ENCODE data around the gene F2RL3. TPM values are rescaled to one million over a fixed set of nuclear protein-coding genes. Genes with fewer than 3 reads are reported as not detected.

The F2RL3 gene
- total and polyA plus RNA-seq, 9 of the 15 experiments (the other 6 are each of a cell fraction or from before 2014, with no cell fraction given), result 1.4 to 27.6 (median 11.9) TPM

DNA sequence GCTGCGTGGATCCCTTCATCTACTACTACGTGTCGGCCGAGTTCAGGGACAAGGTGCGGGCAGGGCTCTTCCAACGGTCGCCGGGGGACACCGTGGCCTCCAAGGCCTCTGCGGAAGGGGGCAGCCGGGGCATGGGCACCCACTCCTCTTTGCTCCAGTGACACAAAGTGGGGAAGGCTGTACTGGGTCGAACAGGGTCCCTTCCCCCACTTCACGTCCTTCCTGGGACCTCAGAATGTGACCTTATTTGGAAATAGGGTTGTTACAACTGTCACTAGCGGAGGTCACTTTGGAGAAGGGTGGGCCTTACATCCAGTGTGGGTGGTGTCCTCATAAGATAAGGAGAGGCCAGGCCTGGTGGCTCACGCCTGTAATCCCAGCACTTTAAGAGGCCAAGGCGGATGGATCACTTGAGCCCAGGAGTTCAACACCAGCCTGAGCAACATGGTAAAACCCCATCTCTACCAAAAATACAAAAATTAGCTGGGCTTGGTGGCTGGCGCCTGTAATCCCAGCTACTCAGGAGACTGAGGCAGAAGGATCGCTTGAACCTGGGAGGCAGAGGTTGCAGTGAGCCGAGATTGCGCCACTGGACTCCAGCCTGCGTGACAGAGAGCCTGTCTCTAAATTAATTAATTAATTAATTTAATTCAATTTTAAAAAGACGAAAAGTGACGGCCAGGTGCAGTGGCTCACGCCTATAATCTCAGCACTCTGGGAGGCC is 1.8 kb downstream of the F2RL3 start (continued):
- TF ChIP-seq ZKSCAN8 (CRISPR knock-in tag; IDR thresholded peaks at IDR 0.05), result peak; percentile 88; the same call in 1 of the 2 replicates
- TF ChIP-seq NCOA4 (IDR thresholded peaks at IDR 0.05; ENCODE audit: partially characterized antibody), result no peak
- TF ChIP-seq SIN3B (IDR thresholded peaks at IDR 0.05; ENCODE audit: low read depth), result no peak
- no peak for TF ChIP-seq NR2C2 (CRISPR knock-in tag; IDR thresholded peaks at IDR 0.05)
- TF ChIP-seq NR2C2 (tag; IDR thresholded peaks at IDR 0.05), result peak; percentile 85
- TF ChIP-seq TBP (optimal IDR thresholded peaks at IDR 0.05; ENCODE audit: low read depth, low read length), result peak; percentile 50
- peak; percentile 18 for TF ChIP-seq HMGN3 (IDR thresholded peaks at IDR 0.05; ENCODE audit: borderline replicate concordance, extremely low read depth, insufficient read length, low read depth, low read length)
- peak; percentile 89 for TF ChIP-seq NFRKB (IDR thresholded peaks at IDR 0.05; ENCODE audit: low read depth)
- TF ChIP-seq, protein P1, sequence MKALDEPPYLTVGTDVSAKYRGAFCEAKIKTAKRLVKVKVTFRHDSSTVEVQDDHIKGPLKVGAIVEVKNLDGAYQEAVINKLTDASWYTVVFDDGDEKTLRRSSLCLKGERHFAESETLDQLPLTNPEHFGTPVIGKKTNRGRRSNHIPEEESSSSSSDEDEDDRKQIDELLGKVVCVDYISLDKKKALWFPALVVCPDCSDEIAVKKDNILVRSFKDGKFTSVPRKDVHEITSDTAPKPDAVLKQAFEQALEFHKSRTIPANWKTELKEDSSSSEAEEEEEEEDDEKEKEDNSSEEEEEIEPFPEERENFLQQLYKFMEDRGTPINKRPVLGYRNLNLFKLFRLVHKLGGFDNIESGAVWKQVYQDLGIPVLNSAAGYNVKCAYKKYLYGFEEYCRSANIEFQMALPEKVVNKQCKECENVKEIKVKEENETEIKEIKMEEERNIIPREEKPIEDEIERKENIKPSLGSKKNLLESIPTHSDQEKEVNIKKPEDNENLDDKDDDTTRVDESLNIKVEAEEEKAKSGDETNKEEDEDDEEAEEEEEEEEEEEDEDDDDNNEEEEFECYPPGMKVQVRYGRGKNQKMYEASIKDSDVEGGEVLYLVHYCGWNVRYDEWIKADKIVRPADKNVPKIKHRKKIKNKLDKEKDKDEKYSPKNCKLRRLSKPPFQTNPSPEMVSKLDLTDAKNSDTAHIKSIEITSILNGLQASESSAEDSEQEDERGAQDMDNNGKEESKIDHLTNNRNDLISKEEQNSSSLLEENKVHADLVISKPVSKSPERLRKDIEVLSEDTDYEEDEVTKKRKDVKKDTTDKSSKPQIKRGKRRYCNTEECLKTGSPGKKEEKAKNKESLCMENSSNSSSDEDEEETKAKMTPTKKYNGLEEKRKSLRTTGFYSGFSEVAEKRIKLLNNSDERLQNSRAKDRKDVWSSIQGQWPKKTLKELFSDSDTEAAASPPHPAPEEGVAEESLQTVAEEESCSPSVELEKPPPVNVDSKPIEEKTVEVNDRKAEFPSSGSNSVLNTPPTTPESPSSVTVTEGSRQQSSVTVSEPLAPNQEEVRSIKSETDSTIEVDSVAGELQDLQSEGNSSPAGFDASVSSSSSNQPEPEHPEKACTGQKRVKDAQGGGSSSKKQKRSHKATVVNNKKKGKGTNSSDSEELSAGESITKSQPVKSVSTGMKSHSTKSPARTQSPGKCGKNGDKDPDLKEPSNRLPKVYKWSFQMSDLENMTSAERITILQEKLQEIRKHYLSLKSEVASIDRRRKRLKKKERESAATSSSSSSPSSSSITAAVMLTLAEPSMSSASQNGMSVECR (CRISPR knock-in tag; IDR thresholded peaks at IDR 0.05), result no peak
- TF ChIP-seq MAFK (IDR thresholded peaks at IDR 0.05; ENCODE audit: low read length), result peak; percentile 44
- TF ChIP-seq, protein P2, sequence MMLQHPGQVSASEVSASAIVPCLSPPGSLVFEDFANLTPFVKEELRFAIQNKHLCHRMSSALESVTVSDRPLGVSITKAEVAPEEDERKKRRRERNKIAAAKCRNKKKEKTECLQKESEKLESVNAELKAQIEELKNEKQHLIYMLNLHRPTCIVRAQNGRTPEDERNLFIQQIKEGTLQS (IDR thresholded peaks at IDR 0.05), result no peak
- TF ChIP-seq, protein P2 (CRISPR knock-in tag; conservative IDR thresholded peaks at IDR 0.05), result no peak
- no peak for TF ChIP-seq HDGF (IDR thresholded peaks at IDR 0.05)
- TF ChIP-seq TEAD2 (tag; IDR thresholded peaks at IDR 0.05), result no peak
- no peak for TF ChIP-seq SMARCB1 (IDR thresholded peaks at IDR 0.05; ENCODE audit: insufficient read length, low read depth)
- no peak for TF ChIP-seq ZNF124 (CRISPR knock-in tag; IDR thresholded peaks at IDR 0.05)
- TF ChIP-seq, protein P3, sequence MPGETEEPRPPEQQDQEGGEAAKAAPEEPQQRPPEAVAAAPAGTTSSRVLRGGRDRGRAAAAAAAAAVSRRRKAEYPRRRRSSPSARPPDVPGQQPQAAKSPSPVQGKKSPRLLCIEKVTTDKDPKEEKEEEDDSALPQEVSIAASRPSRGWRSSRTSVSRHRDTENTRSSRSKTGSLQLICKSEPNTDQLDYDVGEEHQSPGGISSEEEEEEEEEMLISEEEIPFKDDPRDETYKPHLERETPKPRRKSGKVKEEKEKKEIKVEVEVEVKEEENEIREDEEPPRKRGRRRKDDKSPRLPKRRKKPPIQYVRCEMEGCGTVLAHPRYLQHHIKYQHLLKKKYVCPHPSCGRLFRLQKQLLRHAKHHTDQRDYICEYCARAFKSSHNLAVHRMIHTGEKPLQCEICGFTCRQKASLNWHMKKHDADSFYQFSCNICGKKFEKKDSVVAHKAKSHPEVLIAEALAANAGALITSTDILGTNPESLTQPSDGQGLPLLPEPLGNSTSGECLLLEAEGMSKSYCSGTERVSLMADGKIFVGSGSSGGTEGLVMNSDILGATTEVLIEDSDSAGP (CRISPR knock-in tag; IDR thresholded peaks at IDR 0.05), result no peak
- no peak for TF ChIP-seq U2AF2 (optimal IDR thresholded peaks at IDR 0.05; ENCODE audit: low read depth, low read length)
